Myocyte (in vitro differentiated cells): Measurements from ENCODE around the gene MLST8. TPM values are rescaled to one million over a fixed set of nuclear protein-coding genes. Genes with fewer than 3 reads are reported as not detected.

ENCODE experiments used
- DNase-seq: peaks from one replicate; pipeline ENCODE4 v3.0.0-alpha.2; 2012; ENCODE audit warnings: low read depth
- total RNA-seq: library from RNA; depleted of rRNA; stranded (reverse); fragments of >200 nt; gene quantifications from 2 replicates; pipeline ENCODE4 v1.2.3, GENCODE V29; 2014

MLST8 gene
- total RNA-seq, 1 donor from 2014 or later = 46.9 TPM

DNA sequence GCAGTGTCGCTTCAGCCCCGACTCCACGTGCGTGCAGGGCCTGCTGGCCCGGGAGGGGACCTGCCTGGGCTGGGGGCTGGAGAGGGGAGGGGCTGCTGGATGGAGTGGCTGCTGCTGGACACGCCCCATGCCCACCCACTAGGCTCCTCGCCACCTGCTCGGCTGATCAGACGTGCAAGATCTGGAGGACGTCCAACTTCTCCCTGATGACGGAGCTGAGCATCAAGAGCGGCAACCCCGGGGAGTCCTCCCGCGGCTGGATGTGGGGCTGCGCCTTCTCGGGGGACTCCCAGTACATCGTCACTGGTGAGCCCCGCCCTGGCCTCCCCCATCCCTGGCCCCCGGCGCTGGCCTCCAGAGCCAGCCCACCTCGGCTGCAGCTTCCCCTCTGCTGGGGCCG is 3.1 kb downstream of the MLST8 start:
- no peak for DNase-seq

DNA sequence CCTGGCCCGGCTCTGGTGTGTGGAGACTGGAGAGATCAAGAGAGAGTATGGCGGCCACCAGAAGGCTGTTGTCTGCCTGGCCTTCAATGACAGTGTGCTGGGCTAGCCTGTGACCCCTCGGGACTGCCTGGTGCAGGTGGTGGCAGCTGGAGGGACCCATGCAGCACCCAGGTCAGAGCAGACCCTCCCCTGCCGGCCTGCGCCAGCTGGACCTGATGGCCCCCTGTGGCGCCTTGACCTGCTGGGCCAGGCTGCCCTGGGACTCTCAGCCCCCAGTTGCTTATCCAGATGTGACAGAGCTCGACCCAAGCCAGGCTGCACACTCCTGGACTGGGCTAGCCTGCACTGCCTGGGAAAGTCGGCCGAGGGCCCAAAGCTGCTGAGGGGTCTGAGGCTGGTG is 3.5 kb downstream of the MLST8 start:
- no peak for DNase-seq

DNA sequence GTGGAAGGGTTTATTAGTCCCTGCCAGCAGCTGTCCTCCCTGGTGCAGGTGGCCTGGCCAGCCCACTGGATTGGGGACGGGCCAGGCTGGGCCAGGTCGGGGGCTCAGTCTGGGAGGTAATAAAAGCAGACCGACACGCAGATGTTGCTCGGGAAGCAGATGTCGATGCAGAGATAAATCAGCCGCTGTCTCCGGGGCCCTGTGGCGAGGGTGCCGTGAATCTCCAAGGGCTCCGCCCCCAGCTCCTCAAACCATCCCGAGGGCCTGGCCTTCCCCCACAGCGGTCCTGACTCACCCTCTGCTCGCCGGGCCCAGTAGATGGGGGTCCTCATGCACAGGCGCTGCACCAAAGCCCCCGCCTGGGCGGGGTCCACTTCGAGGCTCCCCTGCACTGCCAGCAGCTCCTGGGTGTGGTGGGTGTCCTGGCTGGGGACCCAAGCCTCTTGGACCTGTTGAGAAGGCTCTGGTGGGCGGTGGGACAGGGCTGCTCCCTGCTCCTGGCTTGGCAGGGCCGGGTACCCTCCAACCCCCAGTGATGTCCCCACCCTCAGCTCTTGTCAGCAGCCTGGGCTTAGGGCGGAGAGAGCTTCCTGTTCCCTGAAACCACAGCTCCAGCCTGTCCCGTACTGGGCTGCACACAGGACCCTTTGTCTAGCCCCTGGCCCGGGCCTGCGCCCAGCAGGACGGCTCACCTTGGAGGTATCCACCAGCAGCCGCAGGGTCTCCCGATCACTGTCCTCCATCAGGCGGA is 4.2 kb downstream of the MLST8 start:
- no peak for DNase-seq

DNA sequence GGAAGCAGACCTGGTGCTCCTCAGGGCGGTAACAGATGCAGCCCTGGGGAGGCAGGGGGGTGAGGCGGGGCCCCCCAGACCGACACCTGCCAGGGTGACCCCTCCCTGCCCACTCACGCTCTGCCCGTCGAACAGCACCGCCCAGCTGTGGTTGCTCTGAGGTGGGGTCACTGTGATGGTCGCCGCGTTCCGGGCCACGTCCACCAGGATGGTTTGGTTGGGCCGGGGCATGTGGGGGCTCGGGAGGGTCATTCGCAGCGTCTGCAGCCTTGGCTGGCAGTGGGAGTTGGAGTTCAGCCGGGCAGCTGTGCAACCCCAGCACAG is 4.7 kb downstream of the MLST8 start:
- DNase-seq = no peak

DNA sequence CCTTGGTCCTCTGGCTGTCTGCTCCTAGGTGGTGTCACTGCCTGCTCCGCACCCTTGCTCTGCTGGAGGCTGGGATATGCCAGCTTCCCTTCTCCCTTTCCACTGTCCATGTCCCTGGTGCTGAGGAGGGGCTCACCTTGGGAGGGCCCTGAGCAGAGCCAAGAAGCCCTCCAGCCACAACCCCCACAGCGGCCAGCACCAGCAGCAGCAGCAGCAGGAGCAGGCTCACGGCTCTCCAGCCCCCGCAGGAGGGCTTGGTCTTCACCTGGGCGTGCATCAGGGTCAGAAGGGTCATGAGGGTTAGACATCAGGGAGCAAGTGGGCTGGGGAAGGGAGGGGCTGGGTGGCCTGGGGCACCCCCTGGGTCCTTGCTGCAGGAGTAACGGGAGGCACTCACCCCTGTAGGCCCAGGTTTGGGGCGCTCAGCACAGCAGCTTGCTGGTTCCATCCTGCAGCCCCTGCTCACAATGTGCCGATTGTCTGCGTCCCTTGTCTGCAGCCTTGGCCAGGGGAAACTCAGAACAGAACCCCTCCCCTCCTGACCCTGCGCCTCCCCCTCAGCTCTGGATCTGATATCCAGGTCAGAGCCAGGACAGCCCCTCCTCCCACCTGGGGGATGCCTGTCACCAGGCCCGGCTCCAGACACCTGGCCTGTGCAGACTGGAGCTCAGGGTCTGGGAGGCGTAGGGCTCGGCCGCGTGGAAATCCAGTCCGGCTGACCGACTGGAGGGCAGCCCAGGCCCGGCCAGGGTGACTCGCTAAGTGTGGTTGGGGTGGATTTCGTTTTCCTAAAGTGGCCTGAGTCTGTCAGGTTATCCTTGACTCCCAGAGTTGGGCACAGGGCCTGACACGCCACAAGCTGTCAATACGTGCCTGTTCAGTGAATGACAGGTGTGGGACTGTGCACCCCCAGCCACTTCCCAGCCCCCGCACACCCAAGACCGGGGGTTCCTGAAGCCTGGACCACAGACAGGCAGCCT is 5.4 kb downstream of the MLST8 start, which contains the start of gene BRICD5:
Gene BRICD5, minus strand, starts transcription at position 478 of the 980 bp plus-strand sequence. Its CDS starts 30 bp downstream, at position 448.
- DNase-seq = peak; percentile 82

DNA sequence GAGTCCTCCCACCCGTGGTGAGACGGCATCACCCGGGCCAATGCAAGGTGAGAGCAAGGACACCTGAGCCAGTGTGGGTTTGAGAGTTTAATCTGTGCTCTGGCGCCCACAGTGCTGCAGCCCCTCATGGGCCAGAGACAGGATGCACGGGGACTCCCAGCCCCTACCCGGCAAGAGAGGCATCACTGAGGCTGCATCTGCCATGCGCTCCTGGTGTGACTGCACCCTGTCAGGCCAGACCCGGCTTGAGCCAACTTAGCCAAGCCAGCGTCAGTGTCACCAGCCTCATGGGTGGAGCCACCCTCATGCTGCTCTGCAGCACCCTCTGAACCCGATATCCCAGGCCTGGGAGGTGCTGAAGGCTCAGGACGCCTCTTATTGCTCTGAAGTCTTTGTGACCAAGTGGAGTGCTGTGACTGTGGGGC is 6.7 kb downstream of the MLST8 start:
- no peak for DNase-seq

DNA sequence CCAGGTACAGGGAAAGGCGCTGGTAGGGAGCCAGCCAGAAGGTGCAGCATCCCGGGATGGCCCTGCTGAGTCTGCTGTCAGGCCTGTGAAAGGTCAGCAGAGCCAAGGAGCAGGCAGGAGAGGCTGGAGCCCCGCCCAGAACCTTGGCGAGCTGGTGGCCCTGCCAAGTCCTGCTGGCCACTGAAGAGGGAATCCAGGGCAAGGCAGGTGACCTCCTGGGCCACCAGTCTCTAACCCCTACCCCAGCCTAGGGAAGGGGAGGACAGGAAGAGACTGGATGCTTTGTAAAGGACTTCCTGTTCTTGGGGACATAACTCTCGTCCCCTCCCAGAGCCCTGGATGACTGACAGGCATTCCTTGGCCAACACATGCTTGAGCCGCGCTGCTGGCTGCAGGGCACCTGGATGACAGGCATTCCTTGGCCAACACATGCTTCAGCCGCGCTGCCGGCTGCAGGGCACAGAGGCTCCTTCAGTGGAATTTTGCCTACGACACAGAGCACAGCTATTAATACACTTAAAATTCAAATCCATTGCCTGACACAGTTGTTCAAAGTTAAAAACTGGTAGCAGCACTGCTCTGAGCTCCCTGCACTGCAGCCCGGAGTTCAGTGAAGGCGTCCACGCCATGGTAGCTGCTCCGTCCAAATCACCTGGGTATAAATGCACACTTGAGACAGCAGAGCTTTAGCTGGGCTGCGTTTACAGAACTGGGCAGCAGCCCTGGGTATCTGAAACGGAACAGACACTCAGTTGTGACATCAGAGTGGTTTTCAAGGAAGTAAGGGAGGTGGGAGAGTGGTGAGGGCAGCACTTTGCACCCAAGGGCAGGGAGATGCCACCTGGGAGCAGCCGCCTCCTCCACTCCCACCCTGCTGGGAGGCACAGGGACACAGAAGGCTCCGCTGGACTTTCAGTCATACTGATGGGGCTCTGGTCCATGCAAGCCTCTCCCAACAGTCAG is 7.4 kb downstream of the MLST8 start:
- peak; percentile 85 for DNase-seq

DNA sequence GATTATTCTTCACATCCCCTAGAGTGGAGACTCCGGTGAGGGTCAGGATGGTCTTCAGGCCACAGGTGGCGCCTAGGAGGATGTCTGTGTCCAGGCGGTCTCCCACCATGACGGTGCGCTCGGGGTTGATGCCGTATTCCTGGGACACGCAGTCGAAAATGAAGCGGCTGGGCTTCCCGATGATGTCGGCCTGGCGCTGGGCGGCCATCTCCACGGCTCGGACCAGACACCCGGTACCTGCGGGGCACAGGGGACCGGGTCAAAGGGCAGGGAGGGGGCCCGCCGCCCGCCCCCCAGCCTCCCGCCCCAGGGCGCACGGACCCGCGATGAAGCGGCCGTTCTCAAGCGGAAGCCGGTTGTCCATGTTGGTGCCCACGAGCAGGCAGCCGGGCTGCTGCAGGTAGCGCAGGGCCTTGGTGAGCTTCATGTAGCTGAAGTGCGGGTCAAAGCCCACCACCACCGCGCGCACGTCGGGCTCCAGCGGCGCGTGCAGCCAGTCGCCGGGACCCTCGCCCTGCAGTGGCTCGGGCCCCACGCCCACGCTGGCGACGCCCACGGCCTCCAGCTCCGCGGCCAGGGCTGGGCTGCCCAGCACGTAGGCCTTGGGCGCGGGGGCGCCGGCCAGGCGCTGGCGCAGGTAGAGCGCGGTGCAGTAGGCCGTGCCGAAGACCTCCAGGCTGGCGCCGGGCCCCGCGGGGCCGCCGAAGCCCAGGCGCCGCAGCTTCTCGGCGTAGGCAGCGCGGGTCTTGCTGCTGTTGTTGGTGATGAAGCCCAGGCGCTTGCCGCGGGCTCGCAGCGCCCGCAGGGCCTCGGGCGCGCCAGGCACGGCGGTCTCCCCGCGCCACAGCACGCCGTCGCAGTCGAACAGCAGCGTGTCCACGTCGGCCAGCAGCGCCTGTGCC is 8.8 kb downstream of the MLST8 start:
- no peak for DNase-seq

DNA sequence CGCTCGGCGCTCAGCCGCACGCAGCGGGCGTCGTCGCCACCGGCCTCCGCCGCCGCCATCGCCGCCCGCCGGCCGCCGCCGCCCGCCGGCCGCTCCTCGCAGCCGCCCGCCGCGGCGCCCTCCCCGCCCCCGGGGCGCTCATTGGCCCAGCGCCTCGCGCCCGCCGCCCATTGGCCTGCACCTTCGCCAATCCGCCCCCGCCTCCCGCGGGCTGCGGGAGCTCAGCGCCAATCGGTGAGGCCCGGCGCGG is 9.4 kb downstream of the MLST8 start, which contains the start of gene PGP:
Gene PGP, minus strand, starts transcription at position 122 of the 250 bp plus-strand sequence. Its CDS starts 63 bp downstream, at position 59.
- DNase-seq = no peak

DNA sequence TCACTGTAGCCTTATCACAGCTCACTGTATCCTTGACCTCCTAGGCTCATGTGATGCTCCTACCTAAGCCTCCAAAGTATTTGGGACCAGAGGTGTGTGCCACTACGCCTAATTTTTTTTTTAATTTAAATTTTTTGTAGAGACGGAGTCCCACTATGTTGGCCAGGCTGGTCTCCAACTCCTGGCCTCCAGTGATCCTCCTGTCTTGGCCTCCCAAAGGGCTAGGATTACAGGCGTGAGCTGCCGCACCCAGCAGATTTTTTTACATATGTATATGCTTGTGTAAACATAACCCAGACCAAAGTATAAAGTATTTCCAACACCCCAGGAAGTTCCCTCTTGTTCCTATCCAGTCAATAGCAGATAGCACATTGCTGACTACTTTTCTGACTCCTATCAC is 11.1 kb downstream of the MLST8 start:
- no peak for DNase-seq

DNA sequence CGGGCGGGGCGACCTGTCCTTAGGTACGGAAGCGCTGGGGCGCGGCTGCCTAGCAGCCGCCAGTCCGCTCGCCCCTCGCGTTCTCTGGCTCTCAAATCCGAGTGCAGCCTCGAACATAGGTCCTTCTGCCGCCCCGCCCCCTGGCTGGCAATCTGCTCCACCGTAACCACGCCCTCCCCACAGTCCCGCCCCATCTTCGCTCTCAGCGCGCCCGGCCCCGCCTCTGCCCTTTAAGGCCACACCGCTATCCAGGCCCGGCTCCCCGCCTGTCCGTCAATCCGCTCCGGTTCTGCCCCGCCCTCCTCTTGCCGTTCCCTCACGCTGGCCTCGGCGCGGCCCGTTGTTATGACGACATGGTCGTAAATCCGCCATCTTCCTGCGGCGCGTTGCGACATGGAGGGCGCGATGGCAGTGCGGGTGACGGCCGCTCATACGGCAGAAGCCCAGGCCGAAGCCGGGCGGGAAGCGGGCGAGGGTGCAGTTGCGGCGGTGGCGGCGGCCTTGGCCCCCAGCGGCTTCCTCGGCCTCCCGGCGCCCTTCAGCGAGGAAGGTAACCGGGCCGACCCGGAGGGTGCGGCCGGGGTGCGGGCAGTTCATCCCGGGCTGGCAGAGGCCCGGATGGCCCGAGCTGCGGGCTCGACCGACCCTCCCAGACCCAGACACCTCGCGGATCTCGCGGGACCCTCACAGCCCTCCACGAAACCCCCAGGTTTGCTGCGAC is 18.1 kb downstream of the MLST8 start, which contains the start of gene E4F1:
Gene E4F1, plus strand, starts transcription at position 371 of the 721 bp plus-strand sequence. Its CDS starts 23 bp downstream, at position 394.
- peak; percentile 100 for DNase-seq

DNA sequence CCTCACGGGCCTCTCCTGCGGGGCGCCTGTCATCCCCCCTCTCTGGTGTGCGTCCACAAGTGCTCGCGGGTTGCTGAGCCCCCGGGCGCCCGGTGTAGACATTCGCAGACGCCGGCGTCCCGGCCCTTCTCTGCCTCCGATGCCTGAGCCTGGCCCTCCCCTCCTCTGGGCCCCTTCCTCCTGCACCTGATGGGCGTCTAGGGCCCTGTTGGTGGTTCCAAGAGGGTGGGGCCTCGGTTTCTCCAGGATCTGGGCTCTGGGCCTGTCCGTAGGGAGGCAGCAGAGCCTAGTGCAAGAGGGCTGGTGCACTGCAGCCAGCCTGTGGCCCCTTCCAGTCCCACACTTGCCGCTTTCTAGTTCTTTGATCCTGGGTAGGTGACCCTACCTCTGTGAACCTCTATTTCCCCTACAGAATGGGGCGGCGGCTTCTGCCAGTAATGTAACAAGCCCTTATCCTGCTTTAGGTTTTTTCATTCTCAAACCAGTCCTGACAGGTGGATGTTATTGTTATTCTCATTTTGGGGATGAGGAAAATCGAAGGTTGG is 18.8 kb downstream of the MLST8 start:
- DNase-seq = peak; percentile 42

DNA sequence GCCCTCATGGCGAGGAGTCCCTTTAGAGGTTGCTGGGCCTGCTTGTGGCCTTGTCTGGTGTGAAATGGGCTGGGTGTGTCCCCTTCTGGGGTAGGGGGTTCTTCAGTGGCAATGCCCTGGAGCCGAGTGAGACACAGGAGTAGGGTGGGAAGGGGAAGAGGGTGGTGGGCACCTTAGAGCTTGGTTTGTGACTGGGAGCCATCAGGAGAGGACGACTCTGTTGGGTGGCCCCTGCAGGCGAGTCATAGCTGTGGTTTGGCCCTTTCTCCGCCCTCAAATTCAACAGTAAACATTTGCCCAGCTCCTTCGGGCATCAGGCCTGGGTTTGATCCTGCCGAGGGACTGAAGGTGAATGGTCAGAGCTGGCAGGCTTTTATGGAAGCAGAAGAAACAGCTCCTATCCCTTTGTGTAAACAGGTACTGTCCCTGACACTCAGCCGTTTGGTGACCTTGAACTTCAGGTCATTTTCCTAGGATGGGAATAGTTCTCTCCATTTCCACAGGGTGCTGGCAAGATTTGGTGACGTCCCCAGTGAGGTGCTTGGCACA is 21.1 kb downstream of the MLST8 start:
- DNase-seq = peak; percentile 53

DNA sequence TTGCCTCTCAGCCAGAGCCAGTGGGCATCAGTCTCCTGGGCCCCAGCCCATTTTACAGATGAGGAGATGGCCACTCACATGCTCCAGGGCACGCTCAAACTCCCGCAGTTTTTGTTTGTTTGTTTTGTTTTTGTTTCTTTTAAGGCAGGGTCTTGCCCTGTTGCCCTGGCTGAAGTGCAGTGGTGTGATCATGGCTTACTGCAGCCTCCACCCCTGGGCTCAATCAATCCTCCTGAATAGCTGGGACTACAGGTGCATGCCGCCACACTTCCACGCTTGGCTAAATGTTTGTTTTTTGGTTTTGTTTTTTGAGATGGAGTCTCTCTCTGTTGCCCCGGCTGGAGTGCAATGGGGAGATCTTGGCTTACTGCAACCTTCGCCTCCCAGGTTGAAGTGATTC is 21.7 kb downstream of the MLST8 start:
- DNase-seq = no peak

DNA sequence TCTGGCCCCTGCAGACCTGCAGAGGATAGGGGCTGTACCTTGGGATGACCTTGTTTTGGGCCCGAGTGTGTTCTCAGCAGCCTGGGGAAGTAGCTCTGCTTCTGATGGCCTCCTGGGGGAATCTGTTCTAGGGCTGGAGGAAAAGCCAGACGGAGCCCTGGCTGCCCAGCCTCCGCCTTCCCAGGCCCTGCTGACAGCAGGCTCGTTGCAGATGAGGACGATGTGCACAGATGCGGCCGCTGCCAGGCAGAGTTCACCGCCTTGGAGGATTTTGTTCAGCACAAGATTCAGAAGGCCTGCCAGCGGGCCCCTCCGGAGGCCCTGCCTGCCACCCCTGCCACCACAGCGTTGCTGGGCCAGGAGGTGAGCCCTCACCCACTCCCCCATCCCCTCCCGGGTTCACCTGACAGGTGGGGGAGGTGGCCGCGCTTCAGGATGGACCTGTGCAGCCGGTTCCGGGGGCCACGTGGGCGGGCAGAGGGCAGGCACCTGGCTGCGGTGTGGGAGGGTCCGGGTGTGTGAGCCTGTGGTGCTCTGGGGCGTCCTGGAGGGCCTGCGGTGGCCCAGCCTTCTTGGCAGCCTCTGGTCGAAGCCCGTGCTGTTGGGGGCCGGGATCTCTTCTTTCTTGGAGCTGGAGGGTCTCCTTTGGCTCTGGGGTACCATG is 23.0 kb downstream of the MLST8 start:
- no peak for DNase-seq

DNA sequence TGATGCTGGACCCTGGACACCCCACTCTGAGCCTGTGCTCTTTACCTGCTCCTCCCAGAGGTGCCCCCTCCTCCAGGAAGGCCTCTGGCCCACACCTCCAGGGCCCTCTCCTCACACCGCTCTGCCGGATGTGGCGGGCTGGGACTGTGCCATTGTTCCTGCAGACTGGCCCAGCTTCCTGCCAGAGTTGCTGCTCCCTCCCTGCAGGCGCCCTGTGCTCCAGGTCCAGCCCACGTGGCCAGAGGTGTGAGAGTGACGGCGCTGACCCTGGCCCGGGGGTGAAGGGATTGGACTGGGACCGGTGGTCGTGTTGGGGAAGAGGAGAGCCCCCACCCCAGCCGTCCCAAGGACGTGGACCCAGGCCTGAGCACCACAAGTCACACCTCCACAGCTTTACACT is 23.8 kb downstream of the MLST8 start:
- no peak for DNase-seq

DNA sequence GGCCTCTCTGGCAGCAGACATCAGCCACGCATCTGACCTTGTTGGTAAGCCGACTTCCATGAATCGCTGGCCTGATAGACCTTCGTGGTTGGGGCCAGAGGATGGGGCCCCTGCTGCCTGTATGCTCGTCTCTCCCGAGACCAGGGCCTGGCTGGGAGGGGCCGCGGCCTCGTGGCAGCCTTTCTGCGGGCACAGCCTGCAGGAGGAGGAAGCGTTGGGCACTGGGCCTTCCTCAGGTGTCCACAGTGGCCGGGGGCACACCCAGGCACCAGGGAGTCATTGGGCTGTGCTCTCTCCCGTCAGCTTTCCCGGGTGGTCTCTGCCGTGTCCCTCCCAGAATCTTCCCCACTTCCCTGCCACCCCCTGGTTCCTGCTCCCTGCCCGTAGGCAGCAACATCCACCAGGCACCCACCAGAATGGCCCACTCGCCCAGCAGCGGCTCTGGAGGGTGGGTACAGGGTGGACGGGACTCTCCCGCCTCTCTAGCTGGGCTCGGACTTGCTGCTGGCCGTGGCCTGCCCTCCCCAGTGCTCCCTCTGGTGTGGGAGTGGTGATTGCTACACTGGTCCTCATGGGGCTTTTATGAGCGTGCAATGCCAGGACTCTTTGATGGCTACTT is 24.5 kb downstream of the MLST8 start:
- no peak for DNase-seq

DNA sequence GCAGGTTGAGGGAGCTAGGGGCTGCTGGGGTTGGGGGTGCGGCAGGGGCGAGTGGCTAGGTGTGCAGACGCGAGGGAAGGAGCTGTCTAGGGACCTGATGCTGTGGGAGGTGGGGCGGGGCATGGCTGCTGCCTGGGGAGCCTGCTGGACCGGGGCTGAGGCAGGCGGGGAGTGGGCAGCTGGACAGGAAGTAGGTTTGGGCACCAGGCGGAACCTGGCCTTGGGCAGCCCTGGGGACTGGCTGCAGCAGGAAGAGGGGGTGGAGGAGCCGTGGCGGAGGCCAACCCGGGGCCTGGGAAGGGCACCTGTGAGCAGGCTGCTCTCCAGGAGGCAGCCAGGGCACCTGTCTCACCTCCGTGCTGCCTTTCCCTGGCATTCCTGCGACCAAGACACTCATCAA is 25.1 kb downstream of the MLST8 start:
- DNase-seq = no peak
